Gastrocnemius medialis (tissue), 4 donors: ENCODE results near the gene GSTP1. TPM values are rescaled to one million over a fixed set of nuclear protein-coding genes. Genes with fewer than 3 reads are reported as not detected.

Source experiments
- ATAC-seq, 2 donors: fragments of 150-250 bp; one replicate each; pipeline ENCODE4 v1.9.1; 2016
- DNase-seq, 2 donors: peaks; one replicate each; pipeline ENCODE4 v3.0.0-alpha.2; 2019
- H3K27ac ChIP-seq, 4 donors: fragments of 200-600 bp; sonication (generic); 1 replicate in 1 of 4; 2 replicates in 3 of 4; pipeline ENCODE4 v1.5.1; 2016 to 2018; ENCODE audit warnings: mild to moderate bottlenecking in 2 of 4, moderate library complexity in 1 of 4
- H3K27me3 ChIP-seq, 3 donors: fragments of 200-600 bp; sonication (generic) in 2 of 3; 1 replicate in 1 of 3; 2 replicates in 2 of 3; pipeline versions ENCODE4 v1.5.1 to v1.6.0; 2016 to 2019; ENCODE audit warnings: mild to moderate bottlenecking in 1 of 3, moderate library complexity in 1 of 3
- H3K36me3 ChIP-seq, 2 donors: fragments of 200-600 bp; sonication (generic) in 1 of 2; one replicate each; pipeline ENCODE4 v1.5.1; 2017 to 2018
- H3K4me1 ChIP-seq, 2 donors: fragments of 200-600 bp; sonication (generic) in 1 of 2; one replicate each; pipeline ENCODE4 v1.5.1; 2016 to 2017; ENCODE audit warnings: mild to moderate bottlenecking in 2 of 2
- H3K4me3 ChIP-seq, 4 donors: fragments of 200-600 bp; sonication (generic) in 3 of 4; 1 replicate in 1 of 4; 2 replicates in 3 of 4; pipeline ENCODE4 v1.5.1; 2016 to 2019; ENCODE audit warnings: mild to moderate bottlenecking in 2 of 4
- H3K9me3 ChIP-seq, 3 donors: fragments of 200-600 bp; sonication (generic) in 2 of 3; 1 replicate in 1 of 3; 2 replicates in 2 of 3; pipeline ENCODE4 v1.5.1; 2016 to 2019
- POLR2A ChIP-seq, 2 donors: fragments of 450-650 bp; IDR thresholded peaks; one replicate each; pipeline ENCODE4 v1.6.1; 2017; ENCODE audit warnings: antibody characterized with exemption in 2 of 2, mild to moderate bottlenecking in 2 of 2, moderate library complexity in 2 of 2
- in situ Hi-C, 4 donors: fragments of 200-750 bp; cut with MboI; loops; one replicate each; pipeline versions ENCODE4 v1.15.0 to v1.8.0; 2017; ENCODE audit warnings: low sequenced_read_pairs in 4 of 4
- intact Hi-C: fragments of 100-400 bp; cut with DNase I; formaldehyde crosslinking; loops from one replicate; pipeline ENCODE4 v1.15.1; 2023; ENCODE audit warnings: low total_unique reads
- total RNA-seq, 4 donors: library from RNA; depleted of rRNA; stranded (reverse); fragments of >200 nt; gene quantifications; one replicate each; pipeline versions ENCODE4 v1.1.0 to v1.2.3, GENCODE V29; 2016
- TF ChIP-seq, protein P1 (sequence below), 5 experiments: fragments of 450-650 bp in 3 of 5; fragments of 200-600 bp in 2 of 5; sonication (generic) in 2 of 5; IDR thresholded peaks in 4 of 5; conservative IDR thresholded peaks in 1 of 5; 1 replicate in 4 of 5; 2 replicates in 1 of 5; pipeline ENCODE4 v1.5.1; 2016 to 2019; ENCODE audit warnings: antibody characterized with exemption in 5 of 5, mild to moderate bottlenecking in 3 of 5, moderate library complexity in 3 of 5

GSTP1 gene
- total RNA-seq, 4 donors from 2014 or later = 316 to 866 (median 549) TPM

GRCh38 chr11:67608486-67608885 lies 24.9 kb downstream of the GSTP1 start:
- H3K9me3 ChIP-seq = no peaks in the 10 kb centered on the region
- H3K36me3 ChIP-seq = peaks cover 0 to 48% of the 10 kb centered on the region in 2 donors
- H3K4me3 ChIP-seq = no peak overlapping the region
- H3K27me3 ChIP-seq = no peaks in the 10 kb centered on the region
- TF ChIP-seq, protein P1, sequence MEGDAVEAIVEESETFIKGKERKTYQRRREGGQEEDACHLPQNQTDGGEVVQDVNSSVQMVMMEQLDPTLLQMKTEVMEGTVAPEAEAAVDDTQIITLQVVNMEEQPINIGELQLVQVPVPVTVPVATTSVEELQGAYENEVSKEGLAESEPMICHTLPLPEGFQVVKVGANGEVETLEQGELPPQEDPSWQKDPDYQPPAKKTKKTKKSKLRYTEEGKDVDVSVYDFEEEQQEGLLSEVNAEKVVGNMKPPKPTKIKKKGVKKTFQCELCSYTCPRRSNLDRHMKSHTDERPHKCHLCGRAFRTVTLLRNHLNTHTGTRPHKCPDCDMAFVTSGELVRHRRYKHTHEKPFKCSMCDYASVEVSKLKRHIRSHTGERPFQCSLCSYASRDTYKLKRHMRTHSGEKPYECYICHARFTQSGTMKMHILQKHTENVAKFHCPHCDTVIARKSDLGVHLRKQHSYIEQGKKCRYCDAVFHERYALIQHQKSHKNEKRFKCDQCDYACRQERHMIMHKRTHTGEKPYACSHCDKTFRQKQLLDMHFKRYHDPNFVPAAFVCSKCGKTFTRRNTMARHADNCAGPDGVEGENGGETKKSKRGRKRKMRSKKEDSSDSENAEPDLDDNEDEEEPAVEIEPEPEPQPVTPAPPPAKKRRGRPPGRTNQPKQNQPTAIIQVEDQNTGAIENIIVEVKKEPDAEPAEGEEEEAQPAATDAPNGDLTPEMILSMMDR (IDR thresholded peaks at IDR 0.05 in 4 of 5, conservative IDR thresholded peaks at IDR 0.05 in 1 of 5) = no peak
- intact Hi-C loops (no loop called here), in situ Hi-C loops (no loop called here)
- DNase-seq = no peak
- H3K4me1 ChIP-seq = peaks cover 16 to 23% of the 10 kb centered on the region in 2 donors
- H3K27ac ChIP-seq = no peak overlapping the region
- no peak for ATAC-seq

- no peak overlapping the region for H3K27ac ChIP-seq
- TF ChIP-seq POLR2A (IDR thresholded peaks at IDR 0.05) = no peak
- TF ChIP-seq, protein P1 (IDR thresholded peaks at IDR 0.05 in 4 of 5, conservative IDR thresholded peaks at IDR 0.05 in 1 of 5) = no peak
- in situ Hi-C loops (no loop called here), intact Hi-C loops (no loop called here)
- DNase-seq (no peak), ATAC-seq (no peak)
- H3K27me3 ChIP-seq = no peaks in the 10 kb centered on the region
- H3K36me3 ChIP-seq = peaks cover 0 to 48% of the 10 kb centered on the region in 2 donors
- H3K4me3 ChIP-seq = no peak overlapping the region
- H3K4me1 ChIP-seq = peaks cover 16 to 29% of the 10 kb centered on the region in 2 donors
- H3K9me3 ChIP-seq = no peaks in the 10 kb centered on the region
Measured at GRCh38 chr11:67609316-67609715, 25.7 kb downstream of the GSTP1 start.

- intact Hi-C loops = no loop called here
Measured at GRCh38 chr11:67610302-67610868, 26.8 kb downstream of the GSTP1 start.

GRCh38 chr11:67611165-67611564 lies 27.6 kb downstream of the GSTP1 start:
- ATAC-seq = no peak
- intact Hi-C loops = no loop called here
- Histone ChIP-seq H3K27me3 (no peaks in the 10 kb centered on the region), H3K4me1 (peaks cover 10 to 28% of the 10 kb centered on the region in 2 donors), H3K36me3 (peaks cover 0 to 48% of the 10 kb centered on the region in 2 donors), H3K27ac (no peak overlapping the region), H3K9me3 (no peaks in the 10 kb centered on the region), H3K4me3 (no peak overlapping the region)
- DNase-seq = no peak
- in situ Hi-C loops = no loop called here
- TF ChIP-seq, protein P1 (IDR thresholded peaks at IDR 0.05 in 4 of 5, conservative IDR thresholded peaks at IDR 0.05 in 1 of 5) = no peak
- no peak for TF ChIP-seq POLR2A (IDR thresholded peaks at IDR 0.05)

More at GRCh38 chr11:67610302-67610868, 26.8 kb downstream of the GSTP1 start:
- Histone ChIP-seq H3K4me3 (no peak overlapping the region), H3K4me1 (peaks cover 16 to 31% of the 10 kb centered on the region in 2 donors), H3K36me3 (peaks cover 0 to 48% of the 10 kb centered on the region in 2 donors), H3K27ac (no peak overlapping the region), H3K9me3 (no peaks in the 10 kb centered on the region), H3K27me3 (no peaks in the 10 kb centered on the region)
- ATAC-seq (no peak), DNase-seq (no peak)
- TF ChIP-seq POLR2A (IDR thresholded peaks at IDR 0.05) = no peak
- TF ChIP-seq, protein P1 (IDR thresholded peaks at IDR 0.05 in 4 of 5, conservative IDR thresholded peaks at IDR 0.05 in 1 of 5) = no peak
- in situ Hi-C loops = no loop called here
